Small intestine (tissue), 4 donors: ENCODE results near the gene NUCB1. TPM values are rescaled to one million over a fixed set of nuclear protein-coding genes. Genes with fewer than 3 reads are reported as not detected.

Experiments used
- polyA plus RNA-seq, 4 donors: library from polyadenylated mRNA; stranded (reverse) in 3 of 4; unstranded in 1 of 4; fragments of 200-250 nt in 3 of 4; fragments of 120-200 nt in 1 of 4; gene quantifications; one replicate each; pipeline versions ENCODE4 v1.2.1 to v1.2.3, GENCODE V29; 2013
- donor health status: healthy with polysubstance abuse.
- donor health status: Bipolar disorder and iron deficiency.
- donor health status: healthy.

Gene NUCB1
- polyA plus RNA-seq, 4 donors: 102 to 359 (median 228) TPM

Other genes starting within 250 kb of the NUCB1 start
- gene NTN5, start 227.3 kb upstream of the NUCB1 start, polyA plus RNA-seq: under 1 TPM in 2 of 4 donors, not detected in 2; 0.24 to 0.32 TPM
- 100 to 1,000 TPM in 3 of 4 donors, 10 to 100 TPM in 1; 64.8 to 201 (median 117) TPM for gene FUT2, start 204.3 kb upstream of the NUCB1 start, polyA plus RNA-seq
- 1 to 10 TPM in 2 of 4 donors, under 1 TPM in 1, not detected in 1; 0.89 to 7.7 (median 1.1) TPM for gene MAMSTR, start 180.6 kb upstream of the NUCB1 start, polyA plus RNA-seq
- 10 to 100 TPM in 1 of 4 donors, 1 to 10 TPM in 3; 1.3 to 13.5 (median 4.1) TPM for gene RASIP1, start 159.7 kb upstream of the NUCB1 start, polyA plus RNA-seq
- gene IZUMO1, start 153.4 kb upstream of the NUCB1 start, polyA plus RNA-seq: under 1 TPM in 2 of 4 donors, not detected in 2; 0.31 to 0.45 TPM
- gene FUT1, start 147.7 kb upstream of the NUCB1 start, polyA plus RNA-seq: 1 to 10 TPM in 2 of 4 donors, under 1 TPM in 2; 0.22 to 7.8 (median 1.1) TPM
- under 1 TPM in 1 of 4 donors, not detected in 3; 0.09 TPM for gene FGF21, start 144.8 kb upstream of the NUCB1 start, polyA plus RNA-seq
- 10 to 100 TPM; 16.2 to 70.9 (median 30.2) TPM for gene BCAT2, start 89.3 kb upstream of the NUCB1 start, polyA plus RNA-seq
- 100 to 1,000 TPM in 1 of 4 donors, 10 to 100 TPM in 1, 1 to 10 TPM in 1, not detected in 1; 4.4 to 102 (median 11.6) TPM for gene HSD17B14, start 63.8 kb upstream of the NUCB1 start, polyA plus RNA-seq
- gene PLEKHA4, start 31.7 kb upstream of the NUCB1 start, polyA plus RNA-seq: 10 to 100 TPM in 2 of 4 donors, 1 to 10 TPM in 2; 4.0 to 20.3 (median 12.8) TPM
- 10 to 100 TPM; 52.8 to 73.0 (median 60.6) TPM for gene PPP1R15A, start 27.9 kb upstream of the NUCB1 start, polyA plus RNA-seq
- gene TULP2, start 1.6 kb upstream of the NUCB1 start, polyA plus RNA-seq: under 1 TPM in 2 of 4 donors, not detected in 2; 0.10 to 0.38 TPM
- 10 to 100 TPM in 2 of 4 donors, 1 to 10 TPM in 2; 2.9 to 36.2 (median 13.8) TPM for gene DHDH, start 33.4 kb downstream of the NUCB1 start, polyA plus RNA-seq
- 100 to 1,000 TPM; 138 to 199 (median 162) TPM for gene BAX, start 54.6 kb downstream of the NUCB1 start, polyA plus RNA-seq
- 1,000 to 10,000 TPM; 4,142 to 9,292 (median 8,268) TPM for gene FTL, start 65.0 kb downstream of the NUCB1 start, polyA plus RNA-seq
- gene GYS1, start 93.0 kb downstream of the NUCB1 start, polyA plus RNA-seq: 10 to 100 TPM; 16.2 to 40.0 (median 25.0) TPM
- 100 to 1,000 TPM in 1 of 4 donors, 10 to 100 TPM in 3; 45.4 to 108 (median 57.3) TPM for gene RUVBL2, start 93.6 kb downstream of the NUCB1 start, polyA plus RNA-seq
- 10 to 100 TPM in 1 of 4 donors, 1 to 10 TPM in 2, under 1 TPM in 1; 0.12 to 40.5 (median 5.2) TPM for gene LHB, start 116.8 kb downstream of the NUCB1 start, polyA plus RNA-seq
- not detected for gene CGB3, start 124.0 kb downstream of the NUCB1 start, polyA plus RNA-seq
- gene CGB2, start 131.6 kb downstream of the NUCB1 start, polyA plus RNA-seq: not detected
- not detected for gene CGB1, start 136.6 kb downstream of the NUCB1 start, polyA plus RNA-seq
- gene CGB5, start 143.5 kb downstream of the NUCB1 start, polyA plus RNA-seq: under 1 TPM in 1 of 4 donors, not detected in 3; 0.09 TPM
- not detected for gene CGB8, start 148.8 kb downstream of the NUCB1 start, polyA plus RNA-seq
- under 1 TPM in 2 of 4 donors, not detected in 2; 0.03 to 0.13 TPM for gene CGB7, start 157.4 kb downstream of the NUCB1 start, polyA plus RNA-seq
- under 1 TPM in 1 of 4 donors, not detected in 3; 0.34 TPM for gene NTF4, start 164.5 kb downstream of the NUCB1 start, polyA plus RNA-seq
- under 1 TPM in 1 of 4 donors, not detected in 3; 0.03 TPM for gene KCNA7, start 172.4 kb downstream of the NUCB1 start, polyA plus RNA-seq
- gene SNRNP70, start 185.1 kb downstream of the NUCB1 start, polyA plus RNA-seq: 100 to 1,000 TPM; 159 to 237 (median 223) TPM
- gene LIN7B, start 214.1 kb downstream of the NUCB1 start, polyA plus RNA-seq: 10 to 100 TPM in 2 of 4 donors, 1 to 10 TPM in 2; 7.7 to 21.9 (median 14.5) TPM
- 1 to 10 TPM; 1.4 to 7.6 (median 4.4) TPM for gene C19orf73, start 218.8 kb downstream of the NUCB1 start, polyA plus RNA-seq
- 10 to 100 TPM in 3 of 4 donors, 1 to 10 TPM in 1; 2.8 to 48.6 (median 30.1) TPM for gene PPFIA3, start 219.2 kb downstream of the NUCB1 start, polyA plus RNA-seq